ENCODE measurements around the gene ASF1B.

- no peak for TF ChIP-seq CTCF (IDR thresholded peaks at IDR 0.05; ENCODE audit: low read depth, low read length, poor library complexity, severe bottlenecking)
- no peak for TF ChIP-seq EZH2phosphoT487 (IDR thresholded peaks at IDR 0.05; ENCODE audit: borderline replicate concordance, low read length)
Observed at GRCh38 chr19:14094854-14095253, 41.5 kb downstream of the ASF1B start.

All from DOHH2 (cell line).